NCI-H128 (cell line): ENCODE data around the gene GRIP1.

Source experiments
- DNase-seq: peaks from one replicate; lab custom pipeline; 2025; ENCODE audit not compliant: unreplicated experiment; lab: John Stamatoyannopoulos, UW

GRIP1 gene

GRCh38 chr12:66398931-66399910 is 279.7 kb downstream of the GRIP1 start:
- DNase-seq = no peak

GRCh38 chr12:66397574-66398290 is 281.1 kb downstream of the GRIP1 start:
- no peak for DNase-seq

- no peak for DNase-seq
Measured at GRCh38 chr12:66393890-66394289, 285.0 kb downstream of the GRIP1 start.

- DNase-seq = no peak
Measured at GRCh38 chr12:66392266-66392915, 286.5 kb downstream of the GRIP1 start.

GRCh38 chr12:66388517-66388916 is 290.4 kb downstream of the GRIP1 start:
- DNase-seq = no peak

- no peak for DNase-seq
Measured at GRCh38 chr12:66387117-66387516, 291.8 kb downstream of the GRIP1 start.

- no peak for DNase-seq
Measured at GRCh38 chr12:66380769-66381535, 297.9 kb downstream of the GRIP1 start.

DNA sequence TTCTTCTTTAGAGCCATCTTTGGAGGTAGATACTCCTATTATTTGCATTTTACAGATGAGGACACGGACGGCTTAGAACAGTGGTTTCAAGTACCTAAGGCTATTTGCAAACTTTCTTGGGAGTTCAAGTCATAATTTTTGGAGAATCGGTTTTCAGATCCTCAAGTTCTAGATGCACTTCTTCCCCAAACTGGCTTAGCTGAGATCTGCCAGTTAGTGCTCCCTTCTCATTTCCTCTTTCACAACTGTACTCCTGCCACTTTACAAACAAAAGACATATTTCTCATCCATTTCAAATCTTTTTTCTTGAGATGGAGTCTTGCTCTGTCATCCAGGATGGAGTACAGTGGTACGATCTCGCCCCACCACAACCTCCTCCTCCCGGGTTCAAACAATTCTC is 299.3 kb downstream of the GRIP1 start:
- DNase-seq = no peak

- no peak for DNase-seq
Measured at GRCh38 chr12:66375560-66375959, 303.3 kb downstream of the GRIP1 start.

GRCh38 chr12:66371982-66372381 is 306.9 kb downstream of the GRIP1 start:
- DNase-seq = no peak

DNA sequence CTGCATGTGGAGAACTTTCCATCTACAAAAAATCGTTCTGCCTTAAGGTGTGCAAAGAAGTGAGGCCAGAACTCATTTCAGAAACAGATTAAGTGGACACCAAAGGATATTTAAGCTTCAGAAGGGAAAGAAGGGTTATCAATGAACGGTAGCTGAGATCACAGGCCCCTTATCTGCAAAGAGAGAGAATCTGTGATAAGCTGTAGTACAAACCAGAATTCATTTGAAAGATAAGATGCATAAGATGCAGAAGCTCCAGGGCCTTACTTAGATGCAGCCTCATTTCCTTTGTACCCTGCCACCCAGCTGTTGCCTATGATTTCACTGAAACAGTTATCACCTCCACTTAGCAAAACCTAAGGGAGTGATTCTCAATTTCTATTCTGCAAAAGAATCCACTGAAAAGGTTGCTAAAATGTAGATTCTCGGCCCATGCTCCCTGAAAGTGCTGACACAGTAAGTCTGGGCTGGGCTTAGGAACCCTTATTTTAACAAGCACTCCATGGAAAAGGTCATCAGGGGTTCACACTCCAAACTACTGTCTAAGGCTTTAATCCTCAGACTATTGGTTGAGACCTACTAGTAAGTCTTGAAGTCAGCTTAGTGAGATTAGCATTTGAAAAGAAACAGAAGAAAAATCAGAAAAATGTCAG is 311.7 kb downstream of the GRIP1 start:
- DNase-seq = no peak

- no peak for DNase-seq
Measured at GRCh38 chr12:66365718-66366490, 313.0 kb downstream of the GRIP1 start.

DNA sequence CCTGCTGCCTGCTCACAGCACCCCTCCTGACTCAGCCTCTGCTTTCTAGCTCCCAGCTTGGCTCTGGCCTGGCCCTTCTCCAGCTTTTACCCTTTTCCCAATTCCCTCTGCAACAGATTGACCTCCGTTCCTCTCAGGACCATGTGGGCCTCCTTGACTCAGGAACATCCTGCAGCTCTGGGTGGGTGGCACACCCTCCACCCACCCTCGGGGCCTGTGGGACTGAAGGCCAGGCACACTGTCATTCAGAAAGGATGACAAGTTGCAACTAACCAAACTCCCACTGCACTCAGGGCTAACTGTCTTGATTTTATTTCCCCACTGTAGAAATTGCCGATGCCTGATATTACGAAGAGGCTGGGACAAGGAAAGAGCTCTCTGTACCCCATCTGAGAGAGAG is 317.2 kb downstream of the GRIP1 start:
- no peak for DNase-seq

GRCh38 chr12:66359300-66359699 is 319.6 kb downstream of the GRIP1 start:
- no peak for DNase-seq

GRCh38 chr12:66354291-66354690 is 324.6 kb downstream of the GRIP1 start:
- DNase-seq = no peak

- DNase-seq = no peak
Measured at GRCh38 chr12:66352899-66353298, 326.0 kb downstream of the GRIP1 start.

DNA sequence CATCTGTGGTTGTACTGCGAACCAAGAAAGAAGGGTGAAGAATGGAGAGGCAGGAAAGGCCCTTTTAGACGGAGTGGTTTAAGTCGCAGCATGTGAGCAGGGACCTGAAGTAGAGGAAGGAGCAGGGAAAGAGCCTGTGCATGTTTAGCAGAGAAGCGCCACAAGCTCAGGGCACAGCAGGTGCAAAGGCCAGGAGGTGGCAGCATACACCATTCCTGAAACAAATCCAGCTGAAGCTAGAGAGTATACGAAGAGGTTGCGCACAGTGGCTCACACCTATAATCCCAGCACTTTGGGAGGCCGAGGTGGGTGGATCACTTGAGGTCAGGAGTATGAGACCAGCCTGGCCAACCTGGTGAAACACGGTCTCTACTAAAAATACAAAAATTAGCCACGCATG is 326.7 kb downstream of the GRIP1 start:
- no peak for DNase-seq

- DNase-seq = no peak
Measured at GRCh38 chr12:66351301-66351700, 327.6 kb downstream of the GRIP1 start.

DNA sequence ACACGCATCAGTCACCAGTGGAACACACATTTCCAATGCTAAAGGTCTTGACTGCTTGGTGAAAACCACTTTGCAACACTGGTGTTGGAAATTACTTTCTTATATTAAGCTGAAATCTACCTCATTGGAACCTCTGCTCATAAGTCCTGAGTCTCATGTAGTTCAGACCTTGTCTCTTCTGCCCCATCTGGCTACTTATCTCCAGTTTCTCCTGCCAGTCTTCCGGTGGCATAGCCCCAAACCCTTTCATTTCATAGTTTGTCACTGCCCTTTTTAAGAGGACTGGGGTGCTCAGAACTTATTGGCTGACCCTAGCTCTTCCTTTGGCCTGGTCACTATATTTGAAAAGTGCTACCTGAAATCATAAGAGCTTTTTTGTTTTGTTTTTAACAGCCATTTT is 332.9 kb downstream of the GRIP1 start:
- no peak for DNase-seq

- no peak for DNase-seq
Measured at GRCh38 chr12:66345212-66345611, 333.7 kb downstream of the GRIP1 start.
